ENCODE results near the gene GRID2. TPM values are rescaled to one million over a fixed set of nuclear protein-coding genes. Genes with fewer than 3 reads are reported as not detected.
A peak's percentile ranks its signal among the peaks of the same experiment; 100 is the strongest.

GRID2 gene
- total RNA-seq, 2 donors from 2014 or later, result 27.3 to 40.4 TPM

DNA sequence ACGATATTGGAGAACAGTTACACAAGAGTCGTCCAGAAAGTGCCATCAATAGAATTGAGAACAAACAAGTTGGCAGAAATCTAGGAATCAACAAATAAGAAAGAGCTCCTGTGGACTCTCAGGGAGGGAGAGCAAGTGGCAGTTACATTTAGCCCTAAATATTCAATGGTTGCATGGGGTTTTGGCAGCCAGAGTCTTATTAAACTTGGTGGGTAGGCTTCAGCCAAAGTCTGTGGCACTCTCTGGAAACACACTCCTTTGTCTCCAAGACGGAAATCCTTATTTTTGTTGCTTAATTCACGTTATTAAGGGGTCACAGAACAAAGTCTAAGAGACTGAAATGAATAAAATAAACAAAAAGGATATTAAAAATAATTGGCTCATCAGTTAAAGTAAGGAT, 782.6 kb downstream of the GRID2 start:
- TF ChIP-seq, protein P1, sequence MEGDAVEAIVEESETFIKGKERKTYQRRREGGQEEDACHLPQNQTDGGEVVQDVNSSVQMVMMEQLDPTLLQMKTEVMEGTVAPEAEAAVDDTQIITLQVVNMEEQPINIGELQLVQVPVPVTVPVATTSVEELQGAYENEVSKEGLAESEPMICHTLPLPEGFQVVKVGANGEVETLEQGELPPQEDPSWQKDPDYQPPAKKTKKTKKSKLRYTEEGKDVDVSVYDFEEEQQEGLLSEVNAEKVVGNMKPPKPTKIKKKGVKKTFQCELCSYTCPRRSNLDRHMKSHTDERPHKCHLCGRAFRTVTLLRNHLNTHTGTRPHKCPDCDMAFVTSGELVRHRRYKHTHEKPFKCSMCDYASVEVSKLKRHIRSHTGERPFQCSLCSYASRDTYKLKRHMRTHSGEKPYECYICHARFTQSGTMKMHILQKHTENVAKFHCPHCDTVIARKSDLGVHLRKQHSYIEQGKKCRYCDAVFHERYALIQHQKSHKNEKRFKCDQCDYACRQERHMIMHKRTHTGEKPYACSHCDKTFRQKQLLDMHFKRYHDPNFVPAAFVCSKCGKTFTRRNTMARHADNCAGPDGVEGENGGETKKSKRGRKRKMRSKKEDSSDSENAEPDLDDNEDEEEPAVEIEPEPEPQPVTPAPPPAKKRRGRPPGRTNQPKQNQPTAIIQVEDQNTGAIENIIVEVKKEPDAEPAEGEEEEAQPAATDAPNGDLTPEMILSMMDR (conservative IDR thresholded peaks at IDR 0.05), result no peak
- Mint-ChIP-seq H3K4me1 (peaks cover 4% of the 10 kb centered on the region), H3K9me3 (no peaks in the 10 kb centered on the region), H3K4me3 (no peak overlapping the region), H3K27me3 (ENCODE audit: insufficient read depth) (no peaks in the 10 kb centered on the region), H3K36me3 (ENCODE audit: low read depth) (peaks cover 5% of the 10 kb centered on the region), H3K27ac (peak overlapping the region; percentile 22)
- Histone ChIP-seq H3K4me3 (ENCODE audit: low read length) (no peak overlapping the region), H3K36me3 (ENCODE audit: control insufficient read depth, insufficient read depth, low read length) (no peaks in the 10 kb centered on the region), H3K9ac (ENCODE audit: extremely low read depth, low read length, poor library complexity, severe bottlenecking) (no peak overlapping the region), H3K9me3 (ENCODE audit: control insufficient read depth, low read length) (no peaks in the 10 kb centered on the region), H3K27ac (ENCODE audit: low read depth, low read length) (no peak overlapping the region), H3K4me1 (ENCODE audit: control insufficient read depth, insufficient read depth, low read length) (no peaks in the 10 kb centered on the region), H3K27me3 (ENCODE audit: control insufficient read depth, insufficient read depth, low read length, poor library complexity, severe bottlenecking) (no peaks in the 10 kb centered on the region)
- WGBS, 2 experiments (ENCODE audit: insufficient coverage in 1 of 2, insufficient read length in 1 of 2), result 89% methylated on average over 2 to 4 of the region's 4 CpGs
- DNase-seq, result no peak

GRCh38 chr4:93092765-93093164, 789.0 kb downstream of the GRID2 start:
- no peaks in the 10 kb centered on the region for H3K4me1 ChIP-seq (ENCODE audit: control insufficient read depth, insufficient read depth, low read length)
- WGBS, 2 experiments (ENCODE audit: insufficient coverage in 1 of 2, insufficient read length in 1 of 2), result 94 to 100% methylated on average over 2 of the region's 2 CpGs
- no peaks in the 10 kb centered on the region for H3K9me3 ChIP-seq (ENCODE audit: control insufficient read depth, low read length)
- Mint-ChIP-seq H3K9me3 (no peaks in the 10 kb centered on the region), H3K27me3 (ENCODE audit: insufficient read depth) (no peaks in the 10 kb centered on the region), H3K27ac (no peak overlapping the region), H3K36me3 (ENCODE audit: low read depth) (no peaks in the 10 kb centered on the region), H3K4me1 (no peaks in the 10 kb centered on the region), H3K4me3 (no peak overlapping the region)
- no peaks in the 10 kb centered on the region for H3K27me3 ChIP-seq (ENCODE audit: control insufficient read depth, insufficient read depth, low read length, poor library complexity, severe bottlenecking)
- H3K9ac ChIP-seq (ENCODE audit: extremely low read depth, low read length, poor library complexity, severe bottlenecking), result no peak overlapping the region
- H3K4me3 ChIP-seq (ENCODE audit: low read length), result no peak overlapping the region
- no peak overlapping the region for H3K27ac ChIP-seq (ENCODE audit: low read depth, low read length)
- DNase-seq, result no peak
- H3K36me3 ChIP-seq (ENCODE audit: control insufficient read depth, insufficient read depth, low read length), result no peaks in the 10 kb centered on the region
- TF ChIP-seq, protein P1 (conservative IDR thresholded peaks at IDR 0.05), result no peak

- Histone ChIP-seq H3K27ac (ENCODE audit: low read depth, low read length) (no peak overlapping the region), H3K36me3 (ENCODE audit: control insufficient read depth, insufficient read depth, low read length) (no peaks in the 10 kb centered on the region), H3K4me1 (ENCODE audit: control insufficient read depth, insufficient read depth, low read length) (no peaks in the 10 kb centered on the region), H3K9ac (ENCODE audit: extremely low read depth, low read length, poor library complexity, severe bottlenecking) (no peak overlapping the region), H3K27me3 (ENCODE audit: control insufficient read depth, insufficient read depth, low read length, poor library complexity, severe bottlenecking) (no peaks in the 10 kb centered on the region), H3K4me3 (ENCODE audit: low read length) (no peak overlapping the region), H3K9me3 (ENCODE audit: control insufficient read depth, low read length) (no peaks in the 10 kb centered on the region)
- TF ChIP-seq, protein P1 (conservative IDR thresholded peaks at IDR 0.05), result no peak
- peak; percentile 63 for DNase-seq
- no peak overlapping the region for H3K27ac Mint-ChIP-seq
- WGBS, 2 experiments (ENCODE audit: insufficient coverage in 1 of 2, insufficient read length in 1 of 2), result 92 to 97% methylated on average over 5 to 7 of the region's 7 CpGs
- no peak overlapping the region for H3K4me3 Mint-ChIP-seq
- H3K27me3 Mint-ChIP-seq (ENCODE audit: insufficient read depth), result no peaks in the 10 kb centered on the region
- H3K36me3 Mint-ChIP-seq (ENCODE audit: low read depth), result peaks cover 10% of the 10 kb centered on the region
- peaks cover 5% of the 10 kb centered on the region for H3K4me1 Mint-ChIP-seq
- peaks cover 18% of the 10 kb centered on the region for H3K9me3 Mint-ChIP-seq
Observed at GRCh38 chr4:93103042-93103441, 799.3 kb downstream of the GRID2 start.
